Heart left ventricle (tissue), 16 donors: ENCODE data around the gene SORBS2. TPM values are rescaled to one million over a fixed set of nuclear protein-coding genes. Genes with fewer than 3 reads are reported as not detected.

ENCODE experiments used
- ATAC-seq, 4 donors: fragments of 200-7000 bp; cut with Tn5 transposase; one replicate each; pipeline ENCODE4 v1.9.1; 2020 to 2022; ENCODE audit warnings: moderate library complexity in 4 of 4, mild to moderate bottlenecking in 3 of 4, moderate number of reproducible peaks in 1 of 4
- DNase-seq, 5 donors: peaks; one replicate each; pipeline ENCODE4 v3.0.0-alpha.2; 2020
- H3K27ac ChIP-seq, 12 donors: fragments of 200-600 bp; sonication (generic) in 4 of 12; one replicate each; pipeline versions ENCODE4 v1.5.0 to v1.8.0; 2016 to 2022; ENCODE audit warnings: mild to moderate bottlenecking in 2 of 12
- H3K27me3 ChIP-seq, 9 donors: fragments of 200-600 bp; sonication (generic) in 2 of 9; one replicate each; pipeline versions ENCODE4 v1.5.1 to v1.8.0; 2016 to 2022; ENCODE audit warnings: mild to moderate bottlenecking in 3 of 9
- H3K36me3 ChIP-seq, 9 donors: fragments of 200-600 bp; sonication (generic) in 2 of 9; one replicate each; pipeline versions ENCODE4 v1.5.0 to v1.8.0; 2018 to 2022; ENCODE audit warnings: mild to moderate bottlenecking in 2 of 9
- H3K4me1 ChIP-seq, 12 donors: fragments of 200-600 bp; sonication (generic) in 4 of 12; one replicate each; pipeline versions ENCODE4 v1.5.0 to v1.8.0; 2016 to 2022; ENCODE audit warnings: mild to moderate bottlenecking in 3 of 12
- H3K4me3 ChIP-seq, 12 donors: fragments of 200-600 bp; sonication (generic) in 4 of 12; one replicate each; pipeline versions ENCODE4 v1.5.0 to v1.8.0; 2017 to 2022; ENCODE audit warnings: mild to moderate bottlenecking in 9 of 12, moderate library complexity in 4 of 12
- H3K9me3 ChIP-seq, 12 donors: fragments of 200-600 bp; sonication (generic) in 4 of 12; one replicate each; pipeline versions ENCODE4 v1.5.0 to v1.8.0; 2016 to 2022; ENCODE audit warnings: mild to moderate bottlenecking in 1 of 12
- POLR2A ChIP-seq, 2 donors: fragments of 450-650 bp; IDR thresholded peaks; one replicate each; pipeline ENCODE4 v1.6.1; 2017; ENCODE audit warnings: antibody characterized with exemption in 2 of 2, mild to moderate bottlenecking in 2 of 2, moderate library complexity in 2 of 2
- WGBS, 4 donors: extraction: QIAGEN DNeasy Blood & Tissue Kit in 2 of 4; methylation state at CpG; one replicate each; pipeline versions ENCODE4 v1.1.5 to v1.1.7; 2013 to 2018; 5-methylcytosine and 5-hydroxymethylcytosine counted together
- intact Hi-C, 10 donors: fragments of 100-400 bp; cut with DNase I; formaldehyde crosslinking; loops; one replicate each; pipeline versions ENCODE4 v1.11.1 to v1.14.2; 2022
- polyA plus RNA-seq, 2 donors: library from polyadenylated mRNA; stranded (reverse); fragments of 200-250 nt; gene quantifications; one replicate each; pipeline ENCODE4 v1.2.3, GENCODE V29; 2013
- total RNA-seq, 9 donors: library from RNA; depleted of rRNA in 2 of 9; stranded (reverse); fragments of >200 nt in 2 of 9; fragmentation: NEBNext Ultra II Directional in 3 of 9; extraction: Animal tissue kit (Norgen Biotek cat#: 25700) in 3 of 9; gene quantifications; one replicate each; pipeline versions ENCODE4 v1.1.0 to v1.2.4, GENCODE V29; 2016 to 2023
- TF ChIP-seq, protein P1 (sequence below), 12 donors: fragments of 200-600 bp; sonication (generic) in 4 of 12; IDR thresholded peaks; one replicate each; pipeline versions ENCODE4 v1.5.0 to v1.8.0; 2018 to 2022; ENCODE audit warnings: antibody characterized with exemption in 12 of 12, mild to moderate bottlenecking in 5 of 12
- donor health status: ischemic (EF 13 %, LVEDD 7.1; RV severe dilation, severe dysfunction).
- donor health status: healthy with polysubstance abuse.
- donor health status: DM: no; HTN: yes; CAD: no.
- donor health status: DM: no; HTN: no; CAD: no.
- donor health status: ischemic (EF 25% LVEDD 6.9; RV normal size, moderate dysfunction).
- donor health status: ischemic (EF 25% LVEDD 5.7; RV mildly dilated, moderate dysfunction).
- donor health status: healthy.
- donor health status: DM: yes; HTN: yes; CAD: no.
- donor health status: ischemic (EF 35%, LVEDD 5.7; RV mildly dilated, moderate dysfunction).
- donor health status: nonischemic (EF 11% LVEDD 7.7; RV severe dilation, severe dysfunction).
- donor health status: DM: yes; HTN: yes; CAD: no.
- donor health status: PGD.
- donor health status: ischemic (EF 29% LVEDD 5.4; RV normal size, mild dysfunction).
- donor health status: nonischemic (EF 23%, LVEDD 6.1; RV moderate dilation, normal function).

SORBS2 gene
- total and polyA plus RNA-seq, 11 donors = 254 to 2,158 (median 1,369) TPM

DNA sequence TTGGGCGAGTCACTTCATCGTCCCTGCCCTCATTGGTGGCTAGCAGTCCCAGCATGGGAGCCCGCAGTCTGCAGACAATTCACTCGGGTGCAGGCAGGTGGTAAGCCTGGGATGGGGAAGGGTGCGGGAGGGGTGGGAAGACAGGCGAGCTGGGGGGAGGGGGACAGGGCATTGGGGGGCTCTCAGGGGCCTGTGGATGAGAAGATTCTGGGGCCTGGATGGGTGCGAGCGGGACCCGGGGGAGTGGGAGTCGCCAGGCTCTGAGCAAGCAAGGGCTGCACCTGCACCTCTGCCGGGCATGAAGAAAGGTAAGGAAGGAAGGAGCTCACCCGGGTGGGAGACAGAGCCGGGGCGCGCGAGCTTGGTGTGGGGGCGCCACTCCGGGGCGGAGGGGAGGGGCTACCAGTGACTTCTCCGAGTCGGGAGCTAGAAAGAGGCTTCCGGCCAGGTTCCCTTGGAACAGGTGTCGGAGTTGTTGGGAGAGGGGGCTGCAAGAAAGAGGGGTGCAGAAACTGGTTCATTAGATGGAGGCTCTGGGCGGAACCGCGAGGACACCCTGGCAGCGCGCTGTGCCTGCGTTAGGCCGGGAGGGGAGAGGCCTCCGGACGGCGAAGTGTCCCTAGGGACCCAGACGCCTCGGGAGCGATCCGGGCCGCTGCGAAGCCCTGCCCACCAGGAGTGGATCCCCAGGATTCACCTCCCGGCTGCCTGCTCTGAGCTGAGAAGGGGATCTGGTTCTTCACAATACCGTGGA lies 173.3 kb downstream of the SORBS2 start:
- ATAC-seq = peak in 3 of 4 donors; percentile 32 to 48 (median 40)
- H3K36me3 ChIP-seq = peaks cover 0 to 94% (median 41%) of the 10 kb centered on the region in 9 donors
- H3K9me3 ChIP-seq = peaks cover 0 to 10% (median 3%) of the 10 kb centered on the region in 12 donors
- 42 to 68% (median 50%) methylated on average over 38 to 41 of the region's 41 CpGs for whole genome bisulfite sequencing, 4 donors
- H3K4me3 ChIP-seq = no peak overlapping the region
- intact Hi-C loops = loop anchor here in 1 of 10 donors (5.0 kb wide), 1 partner anchor 399 kb away; no protein-coding TSS in a partner anchor
- peak in 2 of 5 donors; percentile 40 to 62 for DNase-seq
- TF ChIP-seq, protein P1, sequence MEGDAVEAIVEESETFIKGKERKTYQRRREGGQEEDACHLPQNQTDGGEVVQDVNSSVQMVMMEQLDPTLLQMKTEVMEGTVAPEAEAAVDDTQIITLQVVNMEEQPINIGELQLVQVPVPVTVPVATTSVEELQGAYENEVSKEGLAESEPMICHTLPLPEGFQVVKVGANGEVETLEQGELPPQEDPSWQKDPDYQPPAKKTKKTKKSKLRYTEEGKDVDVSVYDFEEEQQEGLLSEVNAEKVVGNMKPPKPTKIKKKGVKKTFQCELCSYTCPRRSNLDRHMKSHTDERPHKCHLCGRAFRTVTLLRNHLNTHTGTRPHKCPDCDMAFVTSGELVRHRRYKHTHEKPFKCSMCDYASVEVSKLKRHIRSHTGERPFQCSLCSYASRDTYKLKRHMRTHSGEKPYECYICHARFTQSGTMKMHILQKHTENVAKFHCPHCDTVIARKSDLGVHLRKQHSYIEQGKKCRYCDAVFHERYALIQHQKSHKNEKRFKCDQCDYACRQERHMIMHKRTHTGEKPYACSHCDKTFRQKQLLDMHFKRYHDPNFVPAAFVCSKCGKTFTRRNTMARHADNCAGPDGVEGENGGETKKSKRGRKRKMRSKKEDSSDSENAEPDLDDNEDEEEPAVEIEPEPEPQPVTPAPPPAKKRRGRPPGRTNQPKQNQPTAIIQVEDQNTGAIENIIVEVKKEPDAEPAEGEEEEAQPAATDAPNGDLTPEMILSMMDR (IDR thresholded peaks at IDR 0.05) = no peak
- TF ChIP-seq POLR2A (IDR thresholded peaks at IDR 0.05) = no peak
- peaks cover 0 to 5% (median 0%) of the 10 kb centered on the region in 9 donors for H3K27me3 ChIP-seq
- H3K4me1 ChIP-seq = peaks cover 0 to 14% (median 0%) of the 10 kb centered on the region in 12 donors
- H3K27ac ChIP-seq = peak overlapping the region in 1 of 12 donors; percentile 71

DNA sequence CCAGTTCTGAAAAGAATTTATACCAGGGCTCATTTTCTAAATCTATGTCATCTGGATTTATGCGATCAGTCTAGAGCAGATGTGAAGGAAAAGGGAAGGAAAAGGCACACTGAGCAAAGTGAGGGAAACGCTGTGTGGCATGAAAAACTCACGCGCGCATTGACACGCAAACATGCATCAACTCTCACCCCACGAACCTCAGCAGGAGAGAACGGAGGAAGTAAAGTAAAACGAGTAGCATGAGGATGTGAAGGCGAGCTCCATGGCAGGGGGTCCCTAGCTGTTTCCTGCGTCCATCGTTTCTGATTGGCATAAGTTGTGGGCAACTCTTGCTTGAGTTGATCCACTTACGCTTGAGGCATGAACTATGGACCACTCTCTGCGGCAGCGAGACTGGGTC lies 173.9 kb downstream of the SORBS2 start:
- 74 to 85% (median 83%) methylated on average over 14 to 15 of the region's 15 CpGs for WGBS, 4 donors
- no peak overlapping the region for H3K4me3 ChIP-seq
- ATAC-seq (peak in 1 of 4 donors; percentile 6), DNase-seq (no peak)
- peaks cover 0 to 9% (median 0%) of the 10 kb centered on the region in 12 donors for H3K4me1 ChIP-seq
- TF ChIP-seq, protein P1 (IDR thresholded peaks at IDR 0.05) = no peak
- intact Hi-C loops = loop anchor here in 1 of 10 donors (5.0 kb wide), 1 partner anchor 399 kb away; no protein-coding TSS in a partner anchor
- no peak overlapping the region for H3K27ac ChIP-seq
- H3K27me3 ChIP-seq = peaks cover 0 to 5% (median 0%) of the 10 kb centered on the region in 9 donors
- H3K9me3 ChIP-seq = peaks cover 0 to 12% (median 3%) of the 10 kb centered on the region in 12 donors
- peaks cover 0 to 94% (median 36%) of the 10 kb centered on the region in 9 donors for H3K36me3 ChIP-seq

DNA sequence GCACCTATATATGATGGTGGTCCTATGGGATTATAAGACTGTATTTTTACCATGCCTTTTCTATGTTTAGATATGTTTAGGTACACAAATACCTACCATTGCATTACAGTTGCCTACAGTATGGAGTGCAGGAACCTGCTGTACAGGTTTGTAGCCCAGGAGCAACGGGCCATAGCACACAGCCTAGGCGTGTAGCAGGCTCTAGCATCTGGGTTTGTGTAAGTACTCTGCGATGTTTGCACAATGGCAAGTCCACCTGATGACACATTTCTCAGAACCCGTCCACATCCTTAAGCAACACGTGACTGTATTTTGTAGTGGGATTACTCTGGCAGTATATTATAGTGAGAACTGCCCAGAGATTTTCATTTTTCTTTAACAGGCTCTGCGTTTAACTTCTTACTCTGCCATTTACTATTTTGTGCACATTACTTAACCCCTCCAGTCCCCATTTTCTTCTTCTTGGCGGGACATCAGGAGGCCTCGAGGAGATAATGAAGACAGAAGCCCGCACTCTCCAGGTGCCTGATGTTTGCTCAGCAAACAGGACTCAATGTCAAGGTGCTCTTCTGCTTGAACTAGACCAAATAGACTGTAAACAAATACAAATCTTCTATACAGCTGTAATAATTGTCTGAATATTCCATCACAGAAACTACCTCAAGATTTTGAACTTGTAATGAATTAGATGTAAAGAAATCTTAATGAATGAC lies 174.7 kb downstream of the SORBS2 start:
- Histone ChIP-seq H3K4me3 (no peak overlapping the region), H3K27me3 (peaks cover 0 to 5% (median 0%) of the 10 kb centered on the region in 9 donors), H3K9me3 (peaks cover 0 to 12% (median 3%) of the 10 kb centered on the region in 12 donors), H3K27ac (no peak overlapping the region), H3K36me3 (peaks cover 0 to 94% (median 34%) of the 10 kb centered on the region in 9 donors), H3K4me1 (peaks cover 0 to 8% (median 0%) of the 10 kb centered on the region in 12 donors)
- no peak for TF ChIP-seq POLR2A (IDR thresholded peaks at IDR 0.05)
- TF ChIP-seq, protein P1 (IDR thresholded peaks at IDR 0.05) = no peak
- peak in 2 of 4 donors; percentile 10 to 11 for ATAC-seq
- no peak for DNase-seq
- intact Hi-C loops = loop anchor here in 1 of 10 donors (5.0 kb wide), 1 partner anchor 400 kb away; no protein-coding TSS in a partner anchor
- 87 to 89% (median 87%) methylated on average over 9 of the region's 9 CpGs for WGBS, 4 donors
